SU-DHL-6 (cell line): ENCODE measurements around the gene RALGPS1.

Source experiments
- CTCF ChIP-seq: fragments of 200-600 bp; sonication (generic); IDR thresholded peaks from one replicate; pipeline ENCODE4 v1.5.1; 2017; ENCODE audit warnings: antibody characterized with exemption, mild to moderate bottlenecking, low read length, moderate library complexity; ENCODE audit not compliant: insufficient read depth, poor library complexity, severe bottlenecking
- EZH2phosphoT487 ChIP-seq: fragments of 200-600 bp; sonication (generic), shearing (Covaris generic); conservative IDR thresholded peaks from 2 replicates; pipeline ENCODE4 v1.6.1; 2018; ENCODE audit warnings: mild to moderate bottlenecking, antibody characterized with exemption, low read length, moderate library complexity, mixed read lengths

- no peak for TF ChIP-seq CTCF
- no peak for TF ChIP-seq EZH2phosphoT487
Measured at GRCh38 chr9:127202461-127203169, 288.0 kb downstream of the RALGPS1 start.
